Measurements from ENCODE around the gene HSF2BP. TPM values are rescaled to one million over a fixed set of nuclear protein-coding genes. Genes with fewer than 3 reads are reported as not detected.

HSF2BP gene
- polyA plus RNA-seq, 1 of the 3 experiments (the other 2 are of a cell fraction): 1.1 TPM

DNA sequence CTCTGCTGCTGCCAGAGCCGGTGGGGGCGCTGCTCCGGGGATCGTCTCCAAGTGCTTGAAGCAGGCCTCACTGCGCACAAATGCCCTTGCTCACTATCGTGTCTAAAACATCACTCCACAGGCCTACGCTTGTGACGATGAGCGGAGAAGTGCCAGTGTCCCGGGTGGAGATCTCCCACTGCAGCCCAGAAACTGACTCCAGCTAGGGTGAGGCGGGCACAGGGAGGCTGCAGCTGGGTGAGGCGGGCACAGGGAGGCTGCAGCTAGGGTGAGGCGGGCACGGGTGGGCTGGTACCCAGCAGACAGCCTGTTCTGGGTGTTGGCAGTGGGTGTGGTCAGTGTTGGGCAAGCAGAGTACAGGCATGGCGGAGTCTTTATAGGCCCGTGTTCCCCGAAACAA is 36.9 kb upstream of the HSF2BP start (continued):
- TF ChIP-seq USF2 (IDR thresholded peaks at IDR 0.05; ENCODE audit: borderline replicate concordance, low read depth, low read length): no peak
- TF ChIP-seq TCF12 (IDR thresholded peaks at IDR 0.05): no peak

DNA sequence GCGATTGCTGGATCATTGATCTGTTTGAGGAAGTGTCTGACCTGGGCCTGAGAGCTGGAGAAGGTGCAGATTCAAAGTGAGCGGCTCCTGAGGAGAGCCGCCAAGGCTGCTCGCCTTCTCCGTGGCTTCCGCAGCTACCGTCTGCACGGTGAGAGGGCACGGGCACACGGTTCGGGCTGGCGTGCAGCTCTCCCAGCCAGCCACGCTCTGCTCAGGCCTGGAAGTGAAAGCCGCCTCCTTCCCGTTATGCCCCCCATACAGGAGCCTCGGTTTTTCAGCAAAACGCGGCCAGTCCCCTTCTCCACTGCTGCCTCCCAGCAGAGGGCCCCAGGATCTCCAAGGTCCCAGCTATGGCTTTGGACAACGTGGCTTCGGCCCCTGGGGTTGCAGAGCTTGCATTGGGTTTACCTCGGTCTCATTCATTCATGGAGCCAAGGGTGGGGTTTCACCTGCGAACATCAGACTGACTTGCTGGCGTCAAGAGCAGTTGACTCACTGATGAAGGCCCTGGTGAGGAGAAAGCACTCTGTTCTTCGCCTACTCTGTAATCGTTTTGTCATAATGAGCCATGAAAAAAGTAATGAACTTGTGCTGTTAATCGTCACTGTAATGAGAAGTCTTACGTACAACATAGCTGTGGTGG is 35.3 kb upstream of the HSF2BP start:
- CTCF ChIA-PET: interaction anchor here (1.2 kb wide), 1 partner anchor 27 kb away, joined by 3 read pairs; no protein-coding TSS in a partner anchor
- no peaks in the 10 kb centered on the region for H4K20me1 ChIP-seq (ENCODE audit: insufficient read depth)
- H3K9ac ChIP-seq: no peak overlapping the region
- POLR2A ChIA-PET: no interaction called here
- peaks cover 15 to 46% of the 10 kb centered on the region in 2 experiments for H3K36me3 ChIP-seq (replicated peaks in 1 of 2; ENCODE audit: control insufficient read depth in 1 of 2, insufficient read depth in 2 of 2, low read length in 1 of 2)
- DNase-seq: no peak
- H3K9me3 ChIP-seq: no peaks in the 10 kb centered on the region
- H3K4me3 ChIP-seq (ENCODE audit: low read depth in 2 of 2, low read length in 1 of 2): no peak overlapping the region
- H3K4me2 ChIP-seq: no peak overlapping the region
- H3K79me2 ChIP-seq (ENCODE audit: insufficient read depth): no peaks in the 10 kb centered on the region
- no peaks in the 10 kb centered on the region for H3F3A ChIP-seq (replicated peaks; ENCODE audit: insufficient read depth)
- WGBS (ENCODE audit: low lambda C conversion rate): 93% methylated on average over 20 of the region's 27 CpGs
- H3K27me3 ChIP-seq (ENCODE audit: insufficient read depth): no peaks in the 10 kb centered on the region
- H3K9me2 ChIP-seq: no peaks in the 10 kb centered on the region
- no peak overlapping the region for H2AFZ ChIP-seq (ENCODE audit: low read depth)
- H3K4me1 ChIP-seq (ENCODE audit: control insufficient read depth in 1 of 2, insufficient read depth in 2 of 2, low read depth in 1 of 2, low read length in 1 of 2): no peaks in the 10 kb centered on the region
- TF ChIP-seq SMC3 (IDR thresholded peaks at IDR 0.05; ENCODE audit: low read depth, low read length): no peak
- no peak for TF ChIP-seq GABPA (IDR thresholded peaks at IDR 0.05; ENCODE audit: low read depth)
- no peak for TF ChIP-seq USF1 (IDR thresholded peaks at IDR 0.05; ENCODE audit: borderline replicate concordance, low read depth)
- TF ChIP-seq SIN3A (IDR thresholded peaks at IDR 0.05; ENCODE audit: borderline replicate concordance, low read depth, low read length): no peak
- no peak for TF ChIP-seq EP300 (IDR thresholded peaks at IDR 0.05; ENCODE audit: borderline replicate concordance in 1 of 2, low read depth in 1 of 2, low read length in 1 of 2)
- TF ChIP-seq, protein P1, sequence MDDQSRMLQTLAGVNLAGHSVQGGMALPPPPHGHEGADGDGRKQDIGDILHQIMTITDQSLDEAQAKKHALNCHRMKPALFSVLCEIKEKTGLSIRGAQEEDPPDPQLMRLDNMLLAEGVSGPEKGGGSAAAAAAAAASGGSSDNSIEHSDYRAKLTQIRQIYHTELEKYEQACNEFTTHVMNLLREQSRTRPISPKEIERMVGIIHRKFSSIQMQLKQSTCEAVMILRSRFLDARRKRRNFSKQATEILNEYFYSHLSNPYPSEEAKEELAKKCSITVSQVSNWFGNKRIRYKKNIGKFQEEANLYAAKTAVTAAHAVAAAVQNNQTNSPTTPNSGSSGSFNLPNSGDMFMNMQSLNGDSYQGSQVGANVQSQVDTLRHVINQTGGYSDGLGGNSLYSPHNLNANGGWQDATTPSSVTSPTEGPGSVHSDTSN (IDR thresholded peaks at IDR 0.05): no peak
- TF ChIP-seq TAF1 (IDR thresholded peaks at IDR 0.05; ENCODE audit: borderline replicate concordance, low read depth, low read length): no peak
- TF ChIP-seq RFX5 (IDR thresholded peaks at IDR 0.05; ENCODE audit: low read length): no peak
- TF ChIP-seq YY1 (IDR thresholded peaks at IDR 0.05; ENCODE audit: low read depth): no peak
- no peak for TF ChIP-seq TEAD4 (IDR thresholded peaks at IDR 0.05; ENCODE audit: borderline replicate concordance, insufficient read depth)
- no peak for TF ChIP-seq ZBTB33 (IDR thresholded peaks at IDR 0.05; ENCODE audit: borderline replicate concordance, low read depth)
- no peak for TF ChIP-seq JUND (IDR thresholded peaks at IDR 0.05)
- TF ChIP-seq EZH2phosphoT487 (IDR thresholded peaks at IDR 0.05; ENCODE audit: borderline replicate concordance, low read depth): no peak
- TF ChIP-seq POLR2AphosphoS5 (IDR thresholded peaks at IDR 0.05; ENCODE audit: low read depth, low read length): no peak
- no peak for TF ChIP-seq RAD21 (IDR thresholded peaks at IDR 0.05; ENCODE audit: low read length)
- no peak for TF ChIP-seq CHD2 (IDR thresholded peaks at IDR 0.05; ENCODE audit: low read length, partially characterized antibody)
- TF ChIP-seq NRF1 (IDR thresholded peaks at IDR 0.05; ENCODE audit: low read depth, low read length): no peak
- TF ChIP-seq USF2 (IDR thresholded peaks at IDR 0.05; ENCODE audit: borderline replicate concordance, low read depth, low read length): no peak
- no peak overlapping the region for H3K27ac ChIP-seq (ENCODE audit: low read depth in 2 of 2, low read length in 1 of 2)
